ENCODE results near the gene OOEP.

- TF ChIP-seq CTCF (IDR thresholded peaks at IDR 0.05) (no peak), EZH2 (IDR thresholded peaks at IDR 0.05) (no peak), EZH2phosphoT487 (IDR thresholded peaks at IDR 0.05) (no peak)
Observed at GRCh38 chr6:73323323-73323722, 46.4 kb downstream of the OOEP start.
